NCI-H2196 (cell line): ENCODE results near the gene CD8A.
"Not testable (repeated sequence)": the region's sequence is repeated elsewhere in the genome, so short reads cannot be mapped to it uniquely, and the experiment has no call there.

Source experiments
- DNase-seq: peaks from one replicate; lab custom pipeline; 2025; ENCODE audit not compliant: unreplicated experiment; lab: John Stamatoyannopoulos, UW

Gene CD8A

DNA sequence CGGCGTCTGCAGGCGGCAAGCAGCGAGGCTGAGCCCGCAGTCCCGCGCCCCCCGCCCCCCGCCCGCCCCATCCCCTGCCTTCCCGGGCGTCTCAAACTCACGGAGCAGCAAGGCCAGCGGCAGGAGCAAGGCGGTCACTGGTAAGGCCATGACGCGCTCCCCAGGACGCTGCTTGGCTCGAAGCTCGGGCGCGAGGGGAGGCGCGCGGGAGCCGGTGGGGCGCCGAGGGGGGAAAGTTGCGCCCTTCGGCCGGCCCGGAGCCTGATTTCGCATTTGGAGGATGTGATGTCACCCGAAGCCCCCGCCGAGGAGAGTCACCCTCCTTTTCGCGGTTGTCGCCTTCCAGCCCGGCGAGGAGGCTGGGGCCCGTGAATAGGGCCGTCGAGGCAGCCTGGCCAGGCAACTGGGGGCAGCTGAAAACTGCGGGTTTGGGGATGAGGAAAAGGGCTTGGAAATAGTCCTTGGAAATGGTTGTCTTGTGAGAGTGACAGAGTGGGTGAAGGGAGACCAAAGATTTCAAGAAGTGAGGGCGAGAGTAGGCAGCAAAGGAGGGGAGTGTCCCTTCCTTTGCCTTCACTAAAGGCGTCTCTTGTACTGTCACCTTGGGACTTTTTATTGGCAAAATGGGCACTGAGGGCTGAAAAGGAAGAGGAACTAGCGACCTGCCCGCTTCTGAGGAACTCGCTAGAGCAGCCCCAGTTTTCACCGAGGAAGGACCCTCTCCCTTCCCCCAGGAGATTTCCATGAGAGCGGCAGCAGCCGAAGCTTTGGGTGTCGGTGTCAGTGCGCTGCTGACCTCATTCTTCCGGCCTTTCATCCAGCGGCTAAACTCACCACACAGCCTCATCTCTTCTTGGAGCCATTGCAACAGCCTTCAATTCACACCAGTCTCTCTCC is at the start of gene CD8A:
TSS of gene CD8A (minus strand) at position 238 of the 897 bp plus-strand sequence. CDS start at position 150, 88 bp downstream.
- DNase-seq, result no peak

GRCh38 chr2:86839871-86840548 is 49.3 kb upstream of the CD8A start:
- DNase-seq, result not testable (repeated sequence)

DNA sequence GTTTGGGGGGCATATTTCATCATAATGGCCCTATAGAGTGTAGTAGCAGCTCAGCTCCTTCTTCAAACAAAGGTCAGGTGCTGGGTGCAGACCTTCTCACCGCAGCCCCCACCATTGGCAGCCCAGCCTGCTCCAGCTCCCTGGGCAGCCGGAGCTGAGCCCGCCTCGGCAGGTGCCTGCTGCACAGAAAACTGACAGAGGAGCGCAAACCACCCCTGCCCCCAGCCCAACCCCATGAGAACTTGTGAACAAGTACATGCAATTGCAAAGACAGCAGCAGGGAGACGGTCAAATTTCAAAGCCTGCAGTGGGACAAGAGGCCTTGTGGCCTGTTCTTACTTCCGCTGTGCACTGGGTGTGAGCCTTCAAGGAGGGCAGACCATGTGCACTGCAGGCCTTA is 48.7 kb upstream of the CD8A start:
- not testable (repeated sequence) for DNase-seq

DNA sequence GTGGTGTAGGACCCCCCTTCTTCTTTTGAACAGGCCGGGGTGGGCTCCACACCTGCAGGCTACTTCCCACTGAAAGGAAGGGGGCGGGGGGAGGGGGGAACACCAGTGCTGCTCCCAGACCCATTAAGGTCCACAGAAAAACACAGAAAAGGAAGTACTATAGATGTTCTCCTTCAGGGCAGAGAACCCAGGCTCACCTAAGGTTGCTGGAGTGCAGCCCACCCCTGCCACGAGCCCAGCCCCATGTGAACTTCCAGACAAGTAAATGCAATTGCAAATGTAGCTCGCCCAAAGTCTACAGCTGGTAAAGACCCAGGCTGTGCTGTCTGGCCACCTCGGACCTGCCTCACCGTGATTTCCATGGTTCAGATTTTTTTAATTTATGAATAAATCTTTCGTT is 47.0 kb upstream of the CD8A start:
- DNase-seq, result not testable (repeated sequence)

- DNase-seq, result not testable (repeated sequence)
These were observed 46.4 kb upstream of the CD8A start for GRCh38 chr2:86836915-86837695.

DNA sequence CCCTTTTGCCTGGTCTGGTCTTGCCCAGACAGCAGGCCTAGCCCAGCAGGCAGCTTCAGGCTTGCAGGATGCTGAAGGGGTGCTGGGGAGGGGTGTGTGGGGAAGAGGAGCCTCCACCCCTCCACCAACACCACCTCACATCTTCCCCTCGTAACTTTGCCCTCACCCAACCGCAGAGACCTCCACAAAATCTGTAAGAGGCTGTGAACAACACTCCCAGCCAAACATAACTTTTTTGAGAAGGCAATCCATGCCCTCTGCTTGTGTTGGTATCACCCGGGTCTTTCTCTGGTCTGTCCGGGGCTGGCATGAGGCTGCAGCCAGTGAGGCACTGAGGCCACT is 44.8 kb upstream of the CD8A start:
- DNase-seq, result not testable (repeated sequence)

DNA sequence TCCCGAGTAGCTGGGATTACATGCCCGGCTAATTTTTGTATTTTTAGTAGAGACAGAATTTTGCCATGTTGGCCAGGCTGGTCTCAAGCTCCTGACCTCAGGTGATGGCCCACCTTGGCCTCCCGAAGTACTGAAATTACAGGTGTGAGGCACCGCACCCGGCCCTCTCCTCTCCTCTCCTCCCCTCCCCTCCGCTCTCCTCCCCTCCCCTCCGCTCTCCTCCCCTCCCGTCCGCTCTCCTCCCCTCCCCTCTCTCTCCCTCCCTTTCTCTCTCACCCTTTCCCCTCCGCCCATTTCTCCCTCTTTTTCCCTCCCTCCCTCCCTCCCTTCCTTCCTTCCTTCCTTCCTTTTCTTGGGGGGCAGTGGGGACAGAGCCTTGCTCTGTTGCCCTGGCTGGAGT is 42.6 kb upstream of the CD8A start:
- DNase-seq, result no peak

- no peak for DNase-seq
These were observed 41.8 kb upstream of the CD8A start for GRCh38 chr2:86832334-86833096.

GRCh38 chr2:86831537-86831936 is 40.8 kb upstream of the CD8A start:
- DNase-seq, result no peak

DNA sequence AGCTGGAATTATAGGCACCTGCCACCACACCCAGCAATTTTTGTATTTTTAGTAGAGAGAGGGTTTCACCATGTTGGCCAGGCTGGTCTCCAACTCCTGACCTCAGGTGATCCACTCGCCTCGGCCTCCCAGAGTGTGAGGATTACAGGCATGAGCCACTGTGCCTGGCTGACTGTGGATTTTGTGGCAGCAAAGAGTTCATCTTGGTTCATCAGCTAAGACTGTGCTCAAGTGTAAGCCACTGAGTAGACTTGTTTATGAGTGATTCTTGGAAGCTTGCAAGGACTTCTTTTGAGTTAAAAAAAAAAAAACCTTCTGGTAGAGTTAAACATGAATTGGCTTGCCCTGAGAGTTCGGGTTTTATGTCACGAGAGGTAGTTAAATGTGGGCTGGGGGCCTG is 36.2 kb upstream of the CD8A start:
- no peak for DNase-seq

GRCh38 chr2:86825693-86826381 is 35.1 kb upstream of the CD8A start:
- no peak for DNase-seq

- no peak for DNase-seq
These were observed 34.5 kb upstream of the CD8A start for GRCh38 chr2:86825036-86825692.

GRCh38 chr2:86822668-86823345 is 32.1 kb upstream of the CD8A start:
- DNase-seq, result no peak

DNA sequence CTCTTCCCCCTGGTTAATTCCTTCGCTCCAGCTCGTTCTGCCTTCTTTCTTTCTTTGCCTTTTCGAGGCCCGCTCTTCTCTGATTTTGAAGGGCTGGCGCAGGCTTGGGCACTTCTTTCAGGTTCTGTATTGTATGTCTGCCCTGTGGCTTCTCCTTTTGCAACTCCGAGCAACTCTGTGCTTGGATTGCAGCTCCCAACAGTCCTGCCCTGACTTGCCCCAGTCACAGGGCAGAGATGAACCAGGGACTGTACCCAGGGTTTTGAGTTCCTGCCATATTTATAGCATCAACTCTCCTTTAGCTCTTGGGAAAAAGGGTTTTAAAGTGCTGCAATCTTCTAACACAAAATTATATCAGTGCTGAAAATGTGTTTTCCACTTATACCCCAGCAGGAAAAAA is 31.1 kb upstream of the CD8A start:
- no peak for DNase-seq

DNA sequence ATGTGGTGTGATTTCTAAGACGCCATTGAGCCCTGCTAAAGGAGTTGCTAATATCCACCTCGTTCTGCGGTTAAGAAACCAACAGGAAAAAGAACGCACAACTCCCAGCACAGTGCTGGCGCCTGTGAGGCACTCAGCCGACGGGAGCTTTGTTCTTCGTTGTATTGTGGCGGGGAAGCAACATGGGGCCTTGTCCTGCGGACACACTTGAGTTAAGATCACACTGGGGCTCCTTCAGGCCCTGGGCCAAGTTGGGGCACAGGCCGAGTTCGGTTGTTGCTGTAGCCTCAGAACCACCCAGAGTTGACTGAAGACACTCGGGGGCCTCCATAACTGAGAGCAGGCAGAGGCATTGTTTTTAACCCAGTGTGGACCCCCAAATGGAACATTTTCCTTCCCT is 30.6 kb upstream of the CD8A start:
- DNase-seq, result no peak

DNA sequence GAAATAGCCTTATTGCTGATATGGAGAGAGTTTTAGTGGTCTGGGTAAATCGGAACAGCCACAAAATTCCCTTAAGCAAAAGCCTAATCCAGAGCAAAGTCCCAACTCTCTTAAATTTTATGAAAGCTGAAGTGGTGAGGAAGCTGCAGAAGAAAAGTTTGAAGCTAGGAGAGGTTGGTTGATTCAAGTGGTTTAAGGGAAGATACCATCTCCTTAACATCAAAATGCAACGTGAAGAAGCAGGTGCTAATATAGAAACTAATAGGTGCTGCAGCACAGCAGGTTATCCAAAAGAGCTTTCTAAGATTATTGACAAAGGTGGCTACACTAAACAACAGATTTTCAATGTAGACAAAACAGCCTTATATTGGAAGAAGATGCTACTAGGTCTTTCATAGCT is 28.2 kb upstream of the CD8A start:
- no peak for DNase-seq

DNA sequence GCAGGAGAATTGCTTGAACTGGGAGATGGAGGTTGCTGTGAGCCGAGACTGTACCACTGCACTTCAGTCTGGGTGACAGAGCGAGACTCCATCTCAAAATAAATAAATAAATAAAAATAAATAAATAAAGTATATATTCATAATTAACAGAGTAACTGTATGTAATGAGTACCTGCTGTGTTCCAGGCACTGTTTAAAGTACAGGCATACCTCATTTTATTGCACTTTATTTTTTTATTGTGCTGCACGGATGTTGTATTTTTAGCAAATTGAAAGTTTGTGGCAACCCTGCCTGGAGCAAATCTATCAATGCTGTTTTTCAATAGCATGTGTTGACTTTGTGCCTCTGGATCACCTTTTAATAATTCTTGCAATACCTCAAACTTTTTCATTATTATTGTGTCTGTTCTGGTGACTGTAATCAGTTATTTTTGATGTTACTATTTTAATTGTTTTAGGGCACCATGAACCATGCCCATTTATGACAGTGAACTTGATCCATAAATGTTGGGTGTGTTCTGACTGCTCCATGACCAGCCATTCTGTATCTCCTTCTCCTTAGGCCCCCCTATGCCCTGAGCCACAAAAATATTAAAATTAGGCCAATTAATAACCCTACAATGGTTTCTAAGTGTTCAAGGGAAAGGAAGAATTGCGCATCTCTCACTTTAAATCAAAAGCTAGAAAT is 27.5 kb upstream of the CD8A start:
- DNase-seq, result no peak

DNA sequence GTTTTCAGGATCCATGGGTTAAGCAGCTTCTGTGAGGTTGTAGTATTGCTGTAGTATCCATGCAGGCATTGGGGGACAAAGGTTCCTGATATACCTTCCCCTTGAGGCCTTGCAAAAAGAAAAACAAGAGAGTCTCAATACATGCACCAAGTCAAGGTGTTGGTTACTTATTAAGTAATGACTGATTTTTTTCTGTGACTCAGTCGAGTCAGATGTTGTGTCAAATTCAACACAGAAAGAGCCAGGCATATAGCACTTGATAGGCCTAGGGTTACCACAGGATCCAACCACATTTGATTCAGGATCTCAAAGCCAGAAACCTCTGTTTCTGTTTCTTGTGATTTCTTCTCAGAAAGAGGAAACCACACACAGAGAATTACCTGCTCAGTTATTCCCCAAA is 24.9 kb upstream of the CD8A start:
- DNase-seq, result no peak
